ENCODE measurements around the gene TARS1. TPM values are rescaled to one million over a fixed set of nuclear protein-coding genes. Genes with fewer than 3 reads are reported as not detected.
A peak's percentile ranks its signal among the peaks of the same experiment; 100 is the strongest.

TARS1 gene
- total RNA-seq, 2 donors from 2014 or later, result 41.2 to 74.1 TPM

DNA sequence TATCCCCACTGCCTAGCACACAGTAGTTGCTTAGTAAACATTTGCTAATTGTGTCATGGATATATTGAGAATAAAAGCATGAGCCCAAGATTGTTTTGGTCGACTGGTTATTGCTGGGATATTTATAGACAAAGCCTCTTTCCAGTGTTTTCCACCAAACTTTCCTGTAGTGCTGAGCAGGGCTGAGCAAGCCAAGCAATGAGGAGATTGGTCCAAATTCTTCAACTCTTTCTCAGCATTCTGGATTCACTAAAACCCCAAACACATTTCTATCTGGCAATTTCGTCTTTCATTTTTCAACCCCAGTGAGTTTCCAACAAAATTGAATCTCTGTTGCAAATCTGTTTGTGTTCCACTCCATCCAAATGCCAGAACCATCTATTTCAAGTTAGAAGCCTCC lies 31.9 kb upstream of the TARS1 start:
- no peak overlapping the region for H3K4me3 ChIP-seq
- no peaks in the 10 kb centered on the region for H3K27me3 ChIP-seq (replicated peaks; ENCODE audit: insufficient read depth)
- ATAC-seq (ENCODE audit: insufficient number of reproducible peaks, low FRiP score, low read depth) (no peak), DNase-seq (ENCODE audit: low spot score) (no peak)
- H3K36me3 ChIP-seq, result no peaks in the 10 kb centered on the region
- H3K27ac ChIP-seq, result peak overlapping the region; percentile 2 to 56
- TF ChIP-seq, protein P1, sequence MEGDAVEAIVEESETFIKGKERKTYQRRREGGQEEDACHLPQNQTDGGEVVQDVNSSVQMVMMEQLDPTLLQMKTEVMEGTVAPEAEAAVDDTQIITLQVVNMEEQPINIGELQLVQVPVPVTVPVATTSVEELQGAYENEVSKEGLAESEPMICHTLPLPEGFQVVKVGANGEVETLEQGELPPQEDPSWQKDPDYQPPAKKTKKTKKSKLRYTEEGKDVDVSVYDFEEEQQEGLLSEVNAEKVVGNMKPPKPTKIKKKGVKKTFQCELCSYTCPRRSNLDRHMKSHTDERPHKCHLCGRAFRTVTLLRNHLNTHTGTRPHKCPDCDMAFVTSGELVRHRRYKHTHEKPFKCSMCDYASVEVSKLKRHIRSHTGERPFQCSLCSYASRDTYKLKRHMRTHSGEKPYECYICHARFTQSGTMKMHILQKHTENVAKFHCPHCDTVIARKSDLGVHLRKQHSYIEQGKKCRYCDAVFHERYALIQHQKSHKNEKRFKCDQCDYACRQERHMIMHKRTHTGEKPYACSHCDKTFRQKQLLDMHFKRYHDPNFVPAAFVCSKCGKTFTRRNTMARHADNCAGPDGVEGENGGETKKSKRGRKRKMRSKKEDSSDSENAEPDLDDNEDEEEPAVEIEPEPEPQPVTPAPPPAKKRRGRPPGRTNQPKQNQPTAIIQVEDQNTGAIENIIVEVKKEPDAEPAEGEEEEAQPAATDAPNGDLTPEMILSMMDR (IDR thresholded peaks at IDR 0.05), result no peak
- peaks cover 0 to 6% of the 10 kb centered on the region in 2 donors for H3K4me1 ChIP-seq (ENCODE audit: control insufficient read depth in 1 of 2, low read depth in 2 of 2)
- no peaks in the 10 kb centered on the region for H3K9me3 ChIP-seq

DNA sequence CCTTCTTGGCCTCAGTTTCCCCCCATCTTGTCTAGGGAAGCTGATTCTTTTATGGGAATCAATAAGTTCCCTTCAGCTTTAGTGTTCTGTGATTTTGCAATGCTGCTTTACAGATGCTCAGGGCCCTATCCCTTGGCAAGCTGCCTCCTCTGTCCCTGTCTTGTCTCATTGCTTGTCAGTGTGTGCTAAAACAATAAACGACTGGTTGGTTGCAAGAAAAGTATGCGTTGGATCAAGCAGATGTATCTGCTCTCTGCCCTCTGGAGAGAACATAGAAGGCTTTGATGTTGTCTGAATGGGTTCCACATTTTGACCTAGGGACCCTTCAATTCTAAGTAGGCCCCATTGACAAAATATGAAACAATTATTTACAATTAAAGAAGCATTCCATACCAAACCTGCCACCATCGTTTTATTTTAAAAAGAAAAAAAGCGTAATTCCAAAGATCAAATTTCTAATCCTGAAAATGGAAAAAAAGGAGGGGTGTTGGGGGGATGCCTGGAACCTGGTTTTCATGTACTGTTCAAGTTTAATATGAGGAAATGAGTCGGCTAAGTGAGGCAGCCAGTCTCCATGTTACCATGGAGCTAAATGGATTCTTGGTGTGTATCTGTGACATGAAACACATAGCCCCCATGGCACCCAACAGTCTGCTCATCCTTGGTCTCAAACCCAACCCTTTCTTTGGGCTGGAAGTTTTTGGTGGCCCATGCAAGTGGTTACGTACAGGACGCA lies 31.2 kb upstream of the TARS1 start:
- Histone ChIP-seq H3K27me3 (replicated peaks; ENCODE audit: insufficient read depth) (no peaks in the 10 kb centered on the region), H3K27ac (peak overlapping the region in 1 of 2 donors; percentile 56), H3K4me1 (ENCODE audit: control insufficient read depth in 1 of 2, low read depth in 2 of 2) (peaks cover 0 to 6% of the 10 kb centered on the region in 2 donors), H3K4me3 (no peak overlapping the region), H3K36me3 (no peaks in the 10 kb centered on the region), H3K9me3 (no peaks in the 10 kb centered on the region)
- ATAC-seq (ENCODE audit: insufficient number of reproducible peaks, low FRiP score, low read depth) (no peak), DNase-seq (ENCODE audit: low spot score) (no peak)
- TF ChIP-seq, protein P1 (IDR thresholded peaks at IDR 0.05), result no peak

DNA sequence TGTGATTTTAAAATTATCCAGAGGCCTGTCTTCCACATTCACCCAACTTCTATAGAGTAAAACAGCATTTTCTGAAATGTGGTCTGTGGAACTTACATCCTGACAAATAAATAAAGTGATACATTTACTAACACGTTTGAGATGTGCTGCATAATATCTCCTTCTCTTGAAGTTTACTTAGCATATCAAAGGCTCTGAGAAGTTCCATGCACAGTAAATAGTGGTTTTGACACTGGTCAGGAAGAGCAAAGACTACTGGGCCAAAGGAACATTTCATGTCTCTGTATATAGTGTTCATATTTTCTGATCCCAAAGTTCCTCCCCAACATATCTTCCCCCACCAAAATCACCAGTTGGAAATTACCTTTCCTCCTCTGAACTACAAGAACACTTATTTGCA lies 30.5 kb upstream of the TARS1 start:
- Histone ChIP-seq H3K27me3 (replicated peaks; ENCODE audit: insufficient read depth) (no peaks in the 10 kb centered on the region), H3K27ac (no peak overlapping the region), H3K4me1 (ENCODE audit: control insufficient read depth in 1 of 2, low read depth in 2 of 2) (peaks cover 0 to 6% of the 10 kb centered on the region in 2 donors), H3K4me3 (no peak overlapping the region), H3K36me3 (no peaks in the 10 kb centered on the region), H3K9me3 (no peaks in the 10 kb centered on the region)
- DNase-seq (ENCODE audit: low spot score), result no peak
- no peak for ATAC-seq (ENCODE audit: insufficient number of reproducible peaks, low FRiP score, low read depth)
- TF ChIP-seq, protein P1 (IDR thresholded peaks at IDR 0.05), result no peak

DNA sequence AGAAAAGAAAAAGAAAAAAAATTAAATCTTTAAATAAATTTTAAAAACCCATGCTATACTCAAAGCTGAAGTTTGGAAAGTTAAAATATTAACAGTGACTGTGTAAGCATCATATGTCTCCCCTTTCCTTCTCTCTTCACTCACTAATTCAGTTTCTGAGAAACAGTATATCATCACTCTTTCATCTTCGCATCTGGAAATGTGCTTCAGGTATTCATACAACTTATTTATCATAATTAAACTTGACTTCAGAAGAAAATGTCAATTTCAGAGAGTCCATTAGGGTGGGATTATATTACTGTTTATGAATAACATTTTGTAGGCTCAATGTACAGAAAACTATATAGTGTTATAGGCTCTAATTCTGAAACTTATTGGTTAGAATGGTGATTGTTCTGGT lies 29.3 kb upstream of the TARS1 start:
- no peak for DNase-seq (ENCODE audit: low spot score)
- no peak overlapping the region for H3K27ac ChIP-seq
- no peaks in the 10 kb centered on the region for H3K36me3 ChIP-seq
- no peaks in the 10 kb centered on the region for H3K27me3 ChIP-seq (replicated peaks; ENCODE audit: insufficient read depth)
- H3K9me3 ChIP-seq, result no peaks in the 10 kb centered on the region
- TF ChIP-seq, protein P1 (IDR thresholded peaks at IDR 0.05), result no peak
- no peak for ATAC-seq (ENCODE audit: insufficient number of reproducible peaks, low FRiP score, low read depth)
- peaks cover 0 to 6% of the 10 kb centered on the region in 2 donors for H3K4me1 ChIP-seq (ENCODE audit: control insufficient read depth in 1 of 2, low read depth in 2 of 2)
- no peak overlapping the region for H3K4me3 ChIP-seq

DNA sequence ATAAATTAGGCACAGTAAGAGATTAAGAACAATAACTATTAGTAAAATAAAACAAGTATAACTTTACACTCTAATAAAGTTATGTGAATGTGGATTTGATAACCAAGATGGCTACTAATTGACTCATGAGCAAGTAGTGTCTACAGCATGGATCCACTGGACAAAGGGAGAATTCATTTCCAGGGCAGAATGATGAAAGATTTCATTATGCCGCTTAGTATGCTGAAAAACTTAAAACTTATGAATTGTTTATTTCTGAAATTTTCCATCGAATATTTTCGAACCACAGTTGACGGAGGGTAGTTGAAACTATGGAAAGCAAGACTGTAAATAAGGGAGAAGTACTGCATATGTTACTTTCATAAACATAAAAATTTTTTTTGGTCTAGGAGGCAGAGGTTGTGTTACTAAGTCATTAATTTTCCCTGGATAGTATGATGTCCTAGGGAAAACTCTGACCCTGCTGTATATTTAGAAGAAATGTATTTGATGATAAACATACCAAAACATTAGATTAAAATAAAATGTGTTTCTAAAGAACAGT lies 24.9 kb upstream of the TARS1 start:
- Histone ChIP-seq H3K4me1 (ENCODE audit: control insufficient read depth in 1 of 2, low read depth in 2 of 2) (no peaks in the 10 kb centered on the region), H3K27me3 (replicated peaks; ENCODE audit: insufficient read depth) (no peaks in the 10 kb centered on the region), H3K27ac (no peak overlapping the region), H3K9me3 (no peaks in the 10 kb centered on the region), H3K36me3 (no peaks in the 10 kb centered on the region), H3K4me3 (no peak overlapping the region)
- DNase-seq (ENCODE audit: low spot score), result no peak
- TF ChIP-seq, protein P1 (IDR thresholded peaks at IDR 0.05), result no peak
- ATAC-seq (ENCODE audit: insufficient number of reproducible peaks, low FRiP score, low read depth), result no peak
